RWPE1 (cell line): ENCODE results near the gene KCNQ1.

Experiments used
- CTCF ChIA-PET: fragments of 350-600 bp; sonication (Branson Sonifier 250); formaldehyde crosslinking; extraction: SDS; loops from one replicate; lab custom pipeline; 2021; lab: Yijun Ruan, JAX
- POLR2A ChIA-PET: fragments of 400-600 bp; formaldehyde crosslinking; extraction: SDS; loops from one replicate; lab custom pipeline; 2020; ENCODE audit warnings: antibody characterized with exemption; ENCODE audit not compliant: low non-redundant PET; lab: Yijun Ruan, JAX
- DNase-seq: peaks from one replicate; pipeline ENCODE4 v3.0.0; 2012; ENCODE audit warnings: low spot score
- H3K27ac ChIP-seq: fragments of 450-650 bp; 2 replicates; pipeline ENCODE4 v1.5.1; 2017
- TF ChIP-seq, protein P1 (sequence below): fragments of 450-650 bp; conservative IDR thresholded peaks from 2 replicates; pipeline ENCODE4 v1.5.1; 2017; ENCODE audit warnings: low read depth, mild to moderate bottlenecking

The KCNQ1 gene

DNA sequence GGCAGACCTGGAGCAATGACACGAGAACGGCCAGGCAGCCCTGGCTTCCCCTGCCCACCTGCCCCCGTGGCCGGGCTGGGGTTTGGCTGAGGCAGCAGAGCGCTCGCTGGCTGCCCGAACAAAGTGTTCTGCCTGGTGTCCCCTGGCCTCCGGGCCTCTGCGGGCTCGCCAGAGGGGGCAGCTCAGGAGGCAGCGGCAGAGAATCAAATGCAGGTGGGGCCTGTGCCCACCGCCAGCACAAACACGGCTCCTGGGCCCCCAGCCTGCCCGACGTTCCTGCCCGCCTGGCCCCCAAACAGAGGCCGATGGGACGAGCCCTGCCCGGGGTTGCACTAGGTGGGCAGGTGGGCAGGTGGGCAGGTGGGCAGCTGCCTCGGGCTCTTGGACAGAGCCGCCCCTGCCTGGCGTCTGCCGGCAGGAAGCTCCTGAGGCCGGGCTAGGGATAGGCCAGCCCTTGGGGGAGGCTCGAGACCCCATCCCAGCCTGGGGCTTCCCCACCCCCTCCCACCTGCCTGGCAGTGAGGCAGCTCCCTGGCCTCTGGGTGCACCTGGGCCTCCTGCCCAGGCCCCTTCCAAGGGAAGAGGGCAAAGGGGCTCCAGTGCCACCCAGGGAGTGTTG lies 394.0 kb downstream of the KCNQ1 start:
- TF ChIP-seq, protein P1, sequence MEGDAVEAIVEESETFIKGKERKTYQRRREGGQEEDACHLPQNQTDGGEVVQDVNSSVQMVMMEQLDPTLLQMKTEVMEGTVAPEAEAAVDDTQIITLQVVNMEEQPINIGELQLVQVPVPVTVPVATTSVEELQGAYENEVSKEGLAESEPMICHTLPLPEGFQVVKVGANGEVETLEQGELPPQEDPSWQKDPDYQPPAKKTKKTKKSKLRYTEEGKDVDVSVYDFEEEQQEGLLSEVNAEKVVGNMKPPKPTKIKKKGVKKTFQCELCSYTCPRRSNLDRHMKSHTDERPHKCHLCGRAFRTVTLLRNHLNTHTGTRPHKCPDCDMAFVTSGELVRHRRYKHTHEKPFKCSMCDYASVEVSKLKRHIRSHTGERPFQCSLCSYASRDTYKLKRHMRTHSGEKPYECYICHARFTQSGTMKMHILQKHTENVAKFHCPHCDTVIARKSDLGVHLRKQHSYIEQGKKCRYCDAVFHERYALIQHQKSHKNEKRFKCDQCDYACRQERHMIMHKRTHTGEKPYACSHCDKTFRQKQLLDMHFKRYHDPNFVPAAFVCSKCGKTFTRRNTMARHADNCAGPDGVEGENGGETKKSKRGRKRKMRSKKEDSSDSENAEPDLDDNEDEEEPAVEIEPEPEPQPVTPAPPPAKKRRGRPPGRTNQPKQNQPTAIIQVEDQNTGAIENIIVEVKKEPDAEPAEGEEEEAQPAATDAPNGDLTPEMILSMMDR: no peak
- no peak for DNase-seq
- H3K27ac ChIP-seq: no peak overlapping the region
- ChIA-PET CTCF (no interaction called here), POLR2A (no interaction called here)

DNA sequence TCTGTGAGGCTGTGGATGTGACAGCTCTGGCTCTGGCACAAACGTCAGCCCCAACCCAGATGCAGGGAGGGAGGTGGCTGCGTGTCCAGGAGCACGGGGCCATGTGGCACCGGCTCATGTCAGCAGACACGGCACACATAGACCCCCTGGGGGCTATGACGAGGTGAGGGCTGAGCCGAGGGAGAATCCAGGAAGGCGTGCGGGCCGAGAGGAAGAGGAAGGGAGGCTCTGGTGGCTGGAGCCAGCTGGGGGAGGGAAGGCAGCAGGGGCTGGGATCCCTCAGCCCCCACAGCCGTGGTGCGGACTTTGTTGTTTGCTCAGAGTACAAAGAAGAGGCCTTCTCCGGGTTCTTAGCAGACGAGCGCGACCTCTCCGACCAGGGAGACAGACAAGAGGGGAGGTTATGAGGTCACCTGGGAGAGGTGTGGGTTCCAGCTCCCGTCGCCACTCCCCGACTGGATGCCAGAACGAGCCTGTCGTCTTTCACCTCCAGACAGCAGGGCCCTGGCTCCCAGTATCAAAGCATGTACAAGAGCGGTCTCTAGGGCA lies 394.7 kb downstream of the KCNQ1 start:
- ChIA-PET CTCF (no interaction called here), POLR2A (no interaction called here)
- H3K27ac ChIP-seq: no peak overlapping the region
- TF ChIP-seq, protein P1: no peak
- DNase-seq: no peak

DNA sequence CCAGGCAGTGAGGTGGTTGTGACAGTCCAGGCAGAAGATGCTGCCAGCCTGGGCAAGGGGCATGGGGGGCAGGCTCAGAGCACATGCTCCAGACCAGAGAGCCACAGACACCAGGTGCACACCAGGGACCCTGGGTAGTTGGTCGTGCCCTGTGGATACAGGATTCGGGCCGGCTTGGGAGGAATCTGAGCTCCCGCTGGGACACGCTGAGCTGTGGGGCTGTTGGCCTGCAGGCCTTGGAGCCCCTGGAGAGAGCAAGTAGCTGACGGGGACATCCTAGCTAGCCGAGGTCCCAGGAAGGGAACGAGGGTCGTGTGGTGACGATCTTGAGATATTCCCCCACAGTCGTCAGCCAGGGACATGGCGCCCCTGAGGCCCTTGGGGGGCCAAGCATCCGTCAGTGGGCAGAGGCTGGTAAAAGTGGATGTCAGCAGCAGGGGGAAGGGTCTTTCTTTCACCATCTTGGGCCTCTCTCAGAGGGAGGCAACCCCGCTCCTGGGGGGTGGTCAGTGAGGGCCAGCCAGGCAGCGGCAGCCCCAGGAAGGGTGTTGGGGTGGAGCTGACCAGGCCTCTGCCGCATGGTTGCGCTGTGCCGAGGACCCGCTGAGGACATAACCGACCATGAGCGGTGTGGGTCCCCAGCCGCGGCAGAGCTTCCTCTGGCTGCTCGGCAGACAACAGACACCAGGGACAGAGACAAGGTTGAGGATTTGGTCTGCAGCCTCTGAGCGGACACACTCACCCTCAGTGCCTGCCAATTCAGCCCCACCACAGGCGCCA lies 396.8 kb downstream of the KCNQ1 start:
- ChIA-PET CTCF (interaction anchor here (0.6 to 0.7 kb wide), 2 partner anchors 27 to 257 kb away, joined by 3 to 4 read pairs; no protein-coding TSS in a partner anchor), POLR2A (no interaction called here)
- TF ChIP-seq, protein P1: no peak
- DNase-seq: no peak
- no peak overlapping the region for H3K27ac ChIP-seq

DNA sequence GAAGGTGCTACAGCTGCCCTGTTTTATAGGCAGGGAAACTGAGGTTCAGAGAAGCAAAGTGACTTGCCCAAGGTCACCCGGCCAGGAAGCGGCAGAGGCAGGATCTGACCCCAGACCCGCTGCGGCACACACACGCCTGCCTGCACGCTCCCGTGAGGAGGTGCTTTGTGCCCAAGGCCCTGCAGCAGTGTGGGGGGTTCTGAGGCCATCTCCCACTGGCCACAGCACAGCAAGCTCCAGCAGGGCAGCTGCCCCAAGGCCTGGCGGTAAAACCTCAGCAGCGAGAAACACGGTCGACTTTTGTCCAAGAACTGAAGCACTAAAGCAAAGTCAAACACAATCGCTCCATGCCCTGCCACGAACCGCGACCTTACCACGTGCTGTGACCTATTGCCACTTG lies 398.1 kb downstream of the KCNQ1 start:
- TF ChIP-seq, protein P1: no peak
- ChIA-PET POLR2A (no interaction called here), CTCF (no interaction called here)
- DNase-seq: no peak
- no peak overlapping the region; the same call in 1 of the 2 replicates for H3K27ac ChIP-seq

DNA sequence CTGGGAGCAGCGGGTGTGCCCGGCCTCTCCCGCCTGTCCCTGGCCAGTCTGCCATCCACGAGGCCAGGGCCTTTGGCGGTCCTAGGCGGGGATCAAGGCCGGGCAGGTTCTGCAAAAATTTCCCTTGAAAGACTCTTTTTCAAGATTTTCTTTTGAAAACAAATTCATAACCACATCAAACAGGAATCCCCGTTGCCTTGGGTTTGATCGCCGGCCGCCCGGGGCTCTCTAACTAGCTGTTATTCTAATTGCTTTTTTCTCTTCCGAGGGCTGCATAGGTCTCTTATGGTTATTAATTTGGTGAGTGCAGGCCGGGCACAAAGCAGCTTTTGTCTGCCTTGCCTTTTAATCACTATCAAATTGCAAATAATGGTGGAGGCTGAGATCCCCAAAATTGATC lies 398.7 kb downstream of the KCNQ1 start:
- CTCF ChIA-PET: interaction anchor here (0.5 kb wide), 1 partner anchor 53 kb away, joined by 3 read pairs; no protein-coding TSS in a partner anchor
- peak overlapping the region; percentile 71 for H3K27ac ChIP-seq
- TF ChIP-seq, protein P1: no peak
- POLR2A ChIA-PET: no interaction called here
- no peak for DNase-seq

DNA sequence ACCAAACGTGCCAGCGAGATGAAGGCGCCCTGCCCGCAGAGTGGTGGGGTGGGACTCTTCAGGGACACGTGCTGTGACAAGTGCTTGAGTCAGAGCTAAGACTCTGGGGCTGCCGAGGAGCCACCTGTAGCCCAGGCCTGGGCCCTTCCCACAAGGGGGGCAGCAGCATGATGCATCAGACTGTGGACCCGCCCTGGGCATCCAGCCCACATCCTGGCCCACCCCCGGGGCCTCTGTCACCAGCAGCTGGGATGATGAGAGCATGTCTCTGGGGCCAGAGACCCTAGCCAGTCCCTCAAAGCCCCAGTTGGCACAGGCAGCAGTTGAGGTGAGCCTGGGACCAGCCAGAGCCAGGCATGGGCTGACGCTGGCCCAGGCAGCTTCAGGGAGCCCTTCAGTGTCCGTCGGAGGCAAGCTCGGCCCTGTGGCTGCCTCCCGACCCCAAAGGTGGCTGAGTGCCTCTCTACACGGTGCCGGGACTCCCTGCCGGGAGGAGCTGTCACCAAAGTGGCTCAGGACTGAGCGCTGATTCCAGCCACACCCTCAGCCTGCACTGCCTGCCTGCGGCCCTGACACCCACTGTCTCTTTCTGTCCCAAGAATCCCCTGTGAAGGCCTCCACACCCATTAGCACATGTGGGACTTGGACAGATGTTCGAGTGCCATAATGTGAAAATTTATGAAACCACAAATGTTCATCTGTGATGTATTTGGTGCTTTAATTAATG lies 399.5 kb downstream of the KCNQ1 start:
- ChIA-PET CTCF (interaction anchor here (0.5 to 0.6 kb wide), 2 partner anchors 16 to 54 kb away, joined by 3 to 5 read pairs; no protein-coding TSS in a partner anchor), POLR2A (no interaction called here)
- TF ChIP-seq, protein P1: no peak
- DNase-seq: peak; percentile 33
- peak overlapping the region; percentile 71 for H3K27ac ChIP-seq
